HG03378 (cell line): Measurements from ENCODE around the gene TESK1.
"Not testable (repeated sequence)": the region's sequence is repeated elsewhere in the genome, so short reads cannot be mapped to it uniquely, and the experiment has no call there.

Experiments used
- ATAC-seq: cut with Tn5 transposase; IDR thresholded peaks from one replicate; pipeline ENCODE4 v1.9.1; 2021; ENCODE audit warnings: mild to moderate bottlenecking, moderate library complexity; ENCODE audit not compliant: unreplicated experiment

TESK1 gene

DNA sequence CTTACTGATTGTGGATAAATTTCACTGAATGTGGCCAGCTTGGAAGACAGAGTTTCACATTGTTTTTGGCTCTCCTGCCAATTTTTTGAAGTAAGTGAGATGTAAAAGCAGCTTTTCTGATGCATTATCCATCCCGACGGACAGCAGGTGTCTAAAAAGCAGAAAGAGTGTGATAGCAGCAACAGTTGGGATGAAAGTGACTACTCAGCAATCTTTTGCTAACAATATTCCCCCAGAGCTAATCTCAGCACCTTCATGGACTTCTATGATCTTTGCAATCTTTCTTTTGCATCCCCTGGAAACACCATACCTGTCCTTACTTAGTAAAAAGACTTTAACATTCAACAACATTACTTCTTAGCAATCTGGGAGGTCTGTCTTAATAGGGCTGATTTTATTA, 7.8 kb downstream of the TESK1 start:
- ATAC-seq: no peak

DNA sequence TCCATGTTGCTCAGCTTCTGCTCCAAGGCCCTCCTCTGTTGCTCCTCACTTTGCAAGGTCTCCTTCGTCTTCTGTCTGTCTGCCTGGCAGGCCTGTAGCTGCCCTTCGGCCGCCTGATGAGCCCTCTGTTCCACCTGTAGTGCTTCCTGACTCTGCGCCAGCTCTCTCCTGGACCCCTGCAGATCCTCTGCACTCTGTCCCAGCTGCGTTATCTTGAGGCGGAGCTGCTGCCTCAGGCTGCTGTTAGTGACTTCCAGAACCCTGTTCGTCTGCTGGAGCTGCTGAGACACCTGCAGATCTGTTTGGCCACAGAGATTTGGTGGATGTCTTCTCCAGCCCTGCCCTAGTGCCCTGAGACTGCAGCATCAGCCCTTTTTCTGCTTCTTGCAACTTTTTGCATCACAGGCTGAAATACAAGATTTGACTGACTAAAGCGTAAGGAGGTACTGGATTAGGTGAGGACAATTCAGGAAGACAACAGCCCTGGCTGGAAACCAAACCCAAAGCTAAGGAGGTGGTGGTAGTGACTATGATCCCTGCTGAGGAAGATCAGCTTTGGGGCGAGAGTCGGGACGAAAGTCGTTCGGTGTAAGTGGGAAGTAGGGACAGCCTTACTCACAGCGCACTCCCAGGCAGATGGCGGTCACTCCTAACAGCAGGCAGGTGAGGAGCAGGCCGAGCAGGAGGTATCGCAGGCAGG, 11.1 kb downstream of the TESK1 start:
- ATAC-seq: no peak

DNA sequence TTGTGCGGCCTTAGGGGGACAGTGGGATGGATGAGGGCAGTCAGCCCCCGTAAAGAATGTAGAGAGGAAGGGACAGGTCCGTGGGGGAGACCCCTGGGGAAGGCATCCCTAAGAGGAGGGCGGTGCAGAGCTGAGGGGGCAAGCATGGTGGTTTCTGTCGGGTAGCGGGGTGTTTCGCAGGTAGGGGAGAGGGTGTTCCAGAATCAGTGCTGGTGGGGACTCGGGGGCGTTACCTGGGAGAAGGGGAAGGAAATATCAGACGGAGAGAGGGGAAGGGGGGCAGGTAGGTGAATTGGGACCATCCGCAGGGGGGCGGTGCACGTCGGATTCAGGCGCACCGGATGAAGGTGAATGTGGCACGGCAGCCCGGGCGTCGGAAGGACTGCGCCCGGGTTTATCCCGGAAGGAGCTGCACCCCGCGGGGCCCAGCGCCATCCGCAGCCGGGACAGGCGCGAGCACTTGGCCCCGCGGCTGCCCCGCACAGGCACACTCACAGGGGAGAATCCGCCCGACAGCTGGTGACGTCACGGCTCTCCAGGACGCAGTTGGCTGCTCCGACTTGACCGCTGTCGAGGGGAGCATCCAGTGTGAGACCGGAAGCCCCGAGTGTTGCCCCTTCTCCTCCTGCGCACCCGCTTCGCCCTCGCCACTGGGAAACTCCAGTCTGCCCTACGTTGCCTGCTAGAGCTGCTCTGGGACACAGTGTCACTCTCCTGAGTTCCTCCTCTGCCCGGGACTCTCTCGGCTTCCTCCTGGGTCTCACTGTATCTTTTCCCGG, 11.8 kb downstream of the TESK1 start:
- no peak for ATAC-seq

DNA sequence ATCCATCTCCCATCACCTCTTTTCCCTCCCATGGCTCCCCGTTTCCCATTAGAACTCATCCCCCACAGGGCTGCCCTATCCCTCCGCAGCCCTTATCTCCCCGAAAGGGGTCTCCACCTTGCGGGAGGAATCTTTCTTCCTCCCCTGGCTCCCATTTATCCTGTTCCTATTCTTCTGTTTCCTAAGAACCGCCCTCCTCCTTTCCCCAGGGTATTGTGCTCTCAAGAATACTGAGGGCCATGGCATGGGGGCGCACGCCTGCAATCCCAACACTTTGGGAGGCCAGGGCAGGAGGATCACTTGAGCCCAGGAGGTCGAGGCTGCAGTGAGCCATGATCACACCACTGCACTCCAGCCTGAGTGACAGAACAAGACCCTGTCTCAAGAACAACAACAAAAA, 12.5 kb downstream of the TESK1 start:
- no peak for ATAC-seq

DNA sequence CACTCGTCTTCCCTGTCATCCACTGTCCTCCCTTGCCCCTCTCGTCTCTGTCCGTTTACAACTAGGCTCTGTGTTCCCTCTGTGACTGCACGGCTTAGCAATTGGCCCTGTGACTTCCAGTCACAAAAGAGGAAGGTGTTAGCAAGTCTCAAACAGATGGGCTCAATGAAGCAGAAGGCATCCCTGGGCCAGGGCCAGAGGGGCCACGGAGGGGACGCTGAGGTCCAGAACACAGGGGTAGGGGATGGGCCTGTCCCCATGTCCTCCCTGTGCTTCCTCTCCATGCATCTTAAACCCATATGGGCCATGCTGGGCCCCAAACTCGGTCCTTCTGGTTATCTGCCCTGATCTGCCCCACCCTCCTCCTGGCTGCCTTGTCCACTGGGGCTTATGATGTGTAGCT, 13.3 kb downstream of the TESK1 start, which contains the start of gene CD72:
TSS of gene CD72 (minus strand) at position 89 of the 403 bp plus-strand sequence. CDS start 110 bp downstream, outside the sequence.
- no peak for ATAC-seq

DNA sequence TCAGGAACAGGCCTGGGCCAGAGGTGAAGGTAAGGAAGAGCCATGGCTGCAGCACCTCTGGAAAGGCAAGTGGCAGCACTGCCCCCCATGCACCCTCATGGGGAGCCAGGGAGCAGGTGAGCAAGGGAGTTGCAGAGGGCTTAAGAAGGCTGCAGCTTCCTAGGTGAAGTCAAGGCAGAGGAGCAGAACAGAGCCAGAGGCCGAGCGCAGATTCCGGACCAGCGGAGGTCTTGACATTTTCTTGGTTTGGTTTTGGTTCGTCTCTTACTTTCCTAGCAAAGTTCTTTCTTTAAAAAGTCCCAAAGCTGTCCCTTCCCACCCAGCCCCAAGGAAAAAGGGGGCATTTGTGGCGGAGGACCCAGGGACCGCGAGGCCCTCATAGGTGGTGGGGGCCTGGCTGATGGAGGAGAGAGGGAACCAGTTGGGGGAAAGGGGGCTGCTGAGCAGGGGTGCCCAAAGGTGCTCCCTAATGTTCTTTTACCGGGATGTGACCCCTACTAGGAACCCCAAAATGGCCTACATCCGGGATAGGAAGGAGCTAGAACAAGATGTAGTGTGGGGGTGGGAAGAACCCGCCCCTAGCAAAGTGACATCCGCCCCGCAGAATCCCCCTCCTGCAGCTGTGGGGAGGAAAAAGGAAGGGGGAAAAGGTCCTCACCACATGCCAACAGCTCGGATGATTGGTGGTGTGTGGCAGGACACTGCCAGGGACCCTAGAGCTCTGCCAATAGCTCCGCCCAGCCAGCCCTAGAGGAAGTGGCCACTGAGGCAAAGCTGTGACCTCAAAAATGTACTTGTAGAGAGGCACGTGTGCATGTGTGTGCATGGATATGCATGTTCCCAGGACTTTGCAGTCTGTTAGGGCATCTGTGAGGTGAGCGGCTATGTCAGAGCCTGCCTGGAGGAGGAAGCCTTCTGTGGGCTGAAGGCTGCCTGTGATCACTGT, 14.1 kb downstream of the TESK1 start:
- peak; percentile 60 for ATAC-seq

DNA sequence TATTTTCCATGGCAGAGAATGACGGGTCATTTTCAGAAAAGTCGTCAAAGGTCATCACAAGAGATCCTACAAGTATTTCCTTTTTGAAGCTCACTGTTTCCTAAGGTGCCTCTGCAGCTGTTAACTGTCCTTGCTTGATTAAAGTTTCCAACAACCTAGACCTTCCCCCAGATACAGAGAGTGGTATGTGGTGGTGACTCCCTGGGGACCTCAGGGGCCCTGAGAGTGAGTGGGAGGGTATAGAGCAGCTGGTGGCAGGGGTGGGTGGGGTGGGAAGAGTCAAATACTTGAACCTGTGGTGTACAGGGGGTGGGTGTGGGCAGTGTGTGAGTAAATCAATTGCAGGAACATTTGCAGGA, 14.7 kb downstream of the TESK1 start:
- ATAC-seq: peak; percentile 51

DNA sequence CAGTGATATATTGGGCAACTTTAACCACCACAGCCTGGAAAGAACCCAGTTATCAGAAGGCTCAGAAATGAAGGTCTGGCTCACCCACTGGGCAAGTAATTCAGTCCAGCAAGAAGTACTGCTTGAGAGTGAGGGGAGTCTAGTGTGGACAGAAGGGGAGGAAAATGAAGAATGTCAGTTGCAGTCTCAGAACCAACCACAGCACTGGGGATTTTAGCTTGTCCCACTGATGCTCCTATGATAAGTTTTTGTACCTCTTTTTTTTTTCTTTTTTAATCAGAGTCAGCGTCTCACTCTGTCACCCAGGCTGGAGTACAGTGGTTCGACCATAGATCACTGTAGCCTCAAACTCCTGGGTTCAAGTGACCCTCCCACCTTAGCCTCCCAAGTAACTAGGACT, 22.5 kb downstream of the TESK1 start:
- no peak for ATAC-seq

DNA sequence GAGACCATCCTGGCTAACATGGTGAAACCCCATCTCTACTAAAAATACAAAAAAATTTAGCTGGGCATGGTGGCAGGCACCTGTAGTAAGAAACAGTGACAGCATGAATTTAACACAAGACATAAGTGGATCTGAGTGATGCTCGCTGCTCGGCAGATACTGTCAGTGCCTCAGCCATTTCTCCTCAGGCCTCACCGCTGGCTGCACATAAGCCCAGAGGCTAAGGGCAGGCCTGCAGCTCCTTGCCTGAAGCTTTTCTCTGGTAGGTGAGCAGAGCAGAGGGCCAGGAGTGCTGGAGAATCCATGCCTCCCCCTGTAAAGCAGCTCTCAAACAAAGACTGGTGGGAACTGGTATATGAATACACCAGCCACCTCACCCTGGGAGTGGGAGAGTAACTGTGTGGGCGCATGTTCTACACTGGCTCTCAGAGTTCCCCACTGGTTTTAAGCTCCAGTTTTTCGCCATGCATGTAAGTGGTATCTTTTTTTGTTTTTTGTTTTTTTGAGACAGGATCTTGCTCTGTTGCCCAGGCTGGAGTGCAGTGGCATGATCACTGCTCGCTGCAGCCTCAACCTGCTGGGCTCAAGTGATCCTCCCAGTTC, 23.4 kb downstream of the TESK1 start:
- ATAC-seq: no peak

DNA sequence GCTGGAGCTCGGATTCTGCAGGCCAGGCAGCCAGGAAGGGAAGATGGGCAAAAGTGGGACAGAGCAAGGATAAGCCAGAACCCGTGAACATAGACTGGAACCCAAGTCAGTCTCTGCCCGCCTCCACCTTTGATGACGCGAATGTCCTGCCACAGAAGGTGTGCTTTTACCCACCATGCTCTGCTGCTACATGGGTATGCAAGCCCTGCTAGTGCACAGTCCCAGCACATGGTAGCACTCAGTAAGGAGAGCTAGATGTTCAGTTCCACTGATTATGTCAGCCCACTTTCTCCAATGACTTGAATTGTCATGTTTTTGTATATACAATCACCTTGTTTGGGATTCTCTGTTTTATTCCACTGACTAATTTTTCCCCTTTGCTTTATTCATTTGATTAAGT, 24.5 kb downstream of the TESK1 start:
- ATAC-seq: no peak

DNA sequence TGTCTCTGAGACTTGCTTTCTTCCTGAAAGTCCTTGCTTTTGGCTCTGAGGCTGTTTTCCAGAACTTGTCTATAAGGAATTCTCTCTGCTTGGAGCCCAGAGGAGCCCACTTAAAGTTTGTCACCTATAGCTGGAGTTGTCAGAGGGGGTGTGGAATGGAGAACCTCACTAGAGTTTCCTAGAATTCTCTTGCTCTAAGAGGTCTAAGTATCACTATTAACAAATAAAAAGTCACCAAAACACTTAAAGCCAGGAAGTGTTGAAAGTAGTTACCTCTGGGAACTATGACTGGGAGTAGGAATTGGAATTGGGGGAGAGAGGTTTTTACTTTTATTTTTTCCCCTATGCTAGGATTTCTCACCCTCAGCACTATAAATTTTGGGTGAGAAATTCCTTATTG, 30.7 kb downstream of the TESK1 start:
- ATAC-seq: no peak

DNA sequence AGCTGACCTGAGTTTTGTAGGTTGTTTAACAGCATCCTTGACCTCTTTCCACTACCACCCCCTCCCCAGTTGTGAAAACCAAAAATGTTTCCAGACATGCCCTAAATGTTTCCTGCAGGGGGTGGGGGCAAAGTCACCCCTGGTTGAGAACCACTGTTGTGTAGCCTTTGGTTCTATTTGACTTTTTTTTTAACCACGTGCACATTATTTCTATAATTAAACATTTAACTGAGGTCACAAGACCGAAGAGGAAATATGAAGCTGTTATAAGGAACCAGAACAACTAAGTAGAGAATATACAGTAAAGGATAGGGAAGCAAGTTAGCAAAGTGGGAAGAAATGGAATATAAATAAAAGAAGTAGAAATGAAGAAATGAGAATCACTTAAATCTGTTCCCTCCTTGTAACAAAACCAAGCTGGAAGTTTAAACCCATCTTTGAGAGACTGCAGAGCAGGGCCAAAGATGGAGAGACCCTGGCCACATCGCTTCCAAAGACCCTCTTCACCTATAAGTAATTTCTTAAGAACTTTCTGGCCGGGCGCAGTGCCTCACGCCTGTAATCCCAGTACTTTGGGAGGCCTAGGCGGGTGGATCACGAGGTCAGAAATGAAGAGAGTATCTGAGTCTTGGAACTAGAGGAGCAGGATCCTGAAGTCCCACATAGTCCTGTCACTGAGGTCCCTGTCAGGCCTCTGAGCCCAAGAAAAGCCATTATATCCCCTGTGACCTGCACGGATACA, 31.2 kb downstream of the TESK1 start:
- ATAC-seq: no peak

DNA sequence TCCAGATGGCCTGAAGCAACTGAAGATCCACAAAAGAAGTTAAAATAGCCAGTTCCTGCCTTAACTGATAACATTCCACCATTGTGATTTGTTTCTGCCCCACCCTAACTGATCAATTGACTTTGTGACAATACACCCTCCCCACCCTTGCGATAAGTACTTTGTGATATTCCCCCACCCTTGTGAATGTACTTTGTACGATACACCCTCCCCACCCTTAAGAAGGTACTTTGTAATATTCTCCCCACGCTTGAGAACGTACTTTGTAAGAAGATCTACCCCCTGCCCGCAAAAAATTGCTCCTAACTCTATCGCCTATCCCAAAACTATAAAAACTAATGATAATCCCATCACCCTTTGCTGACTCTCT, 31.8 kb downstream of the TESK1 start:
- not testable (repeated sequence) for ATAC-seq

DNA sequence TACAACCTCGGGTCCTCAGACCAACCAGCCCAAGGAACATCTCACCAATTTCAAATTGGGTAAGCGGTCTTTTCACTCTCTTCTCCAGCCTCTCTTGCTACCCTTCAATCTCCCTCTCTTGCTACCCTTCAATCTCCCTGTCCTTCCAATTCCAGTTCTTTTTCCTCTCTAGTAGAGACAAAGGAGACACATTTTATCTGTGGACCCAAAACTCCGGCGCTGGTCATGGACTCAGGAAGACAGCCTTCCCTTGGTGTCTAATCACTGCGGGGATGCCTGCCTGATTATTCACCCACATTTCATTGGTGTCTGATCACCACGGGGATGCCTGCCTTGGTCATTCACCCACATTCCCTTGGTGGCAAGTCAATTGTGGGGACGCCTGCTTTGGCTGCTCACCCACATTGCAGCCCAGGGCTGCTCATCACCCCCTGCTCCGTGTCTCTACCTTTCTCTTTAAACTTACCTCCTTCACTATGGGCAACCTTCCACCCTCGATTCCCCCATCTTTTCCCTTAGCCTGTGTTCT, 32.4 kb downstream of the TESK1 start:
- ATAC-seq: not testable (repeated sequence)

DNA sequence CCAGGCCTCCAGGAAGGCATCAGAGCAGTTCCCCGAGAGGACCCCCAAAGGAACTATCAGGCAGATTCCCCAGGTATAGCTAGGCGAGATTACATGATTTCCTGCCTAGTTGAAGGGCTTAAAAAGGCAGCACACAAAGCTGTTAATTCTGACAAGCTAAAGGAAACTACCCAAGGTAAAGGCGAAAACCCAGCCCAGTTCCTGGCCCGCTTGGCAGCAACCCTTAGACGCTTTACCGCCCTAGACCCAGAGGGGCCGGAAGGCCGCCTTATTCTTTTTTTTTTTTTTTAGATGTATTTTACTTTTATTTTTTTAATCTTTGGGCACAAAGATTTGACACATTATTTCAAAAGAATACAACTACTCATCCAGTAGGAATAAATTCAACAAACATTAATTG, 33.7 kb downstream of the TESK1 start:
- ATAC-seq: not testable (repeated sequence)

DNA sequence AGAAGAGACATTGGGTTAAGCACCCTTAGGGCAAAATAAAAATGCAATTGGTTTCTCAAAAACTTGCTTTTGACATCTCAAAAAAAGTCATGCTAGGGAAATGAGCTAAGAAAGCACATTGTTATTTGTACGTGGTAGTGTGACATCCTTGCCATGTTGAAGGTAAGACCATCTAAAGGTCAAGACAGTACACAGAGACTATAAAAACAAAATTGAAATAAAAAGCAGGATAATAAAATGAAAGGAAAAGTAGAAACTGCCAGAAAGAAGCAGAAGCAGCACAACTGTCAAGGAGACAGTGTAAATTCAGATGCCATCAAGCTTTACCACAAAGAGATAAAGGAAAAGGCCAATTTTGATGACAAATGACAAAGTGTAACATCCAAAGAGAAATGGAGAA, 34.2 kb downstream of the TESK1 start:
- ATAC-seq: not testable (repeated sequence)

DNA sequence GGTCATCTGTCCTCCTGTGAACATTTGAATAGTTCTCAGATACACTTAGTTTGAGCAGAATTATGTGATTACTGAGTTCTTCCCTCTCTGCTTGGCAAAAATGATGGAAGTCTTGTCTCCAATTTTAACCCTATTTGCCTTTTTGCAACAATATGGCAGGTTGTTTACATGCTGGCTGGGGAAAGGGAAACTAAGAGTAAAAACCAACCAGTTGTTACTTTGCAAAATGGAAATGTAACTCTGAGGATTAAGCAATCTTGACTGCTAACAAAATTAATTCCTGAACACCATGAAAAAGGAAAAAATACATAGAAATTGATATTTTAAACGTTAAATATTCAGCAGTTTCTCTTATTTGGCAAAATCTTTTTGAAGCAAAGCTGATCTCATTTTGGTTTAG, 34.6 kb downstream of the TESK1 start:
- no peak for ATAC-seq

DNA sequence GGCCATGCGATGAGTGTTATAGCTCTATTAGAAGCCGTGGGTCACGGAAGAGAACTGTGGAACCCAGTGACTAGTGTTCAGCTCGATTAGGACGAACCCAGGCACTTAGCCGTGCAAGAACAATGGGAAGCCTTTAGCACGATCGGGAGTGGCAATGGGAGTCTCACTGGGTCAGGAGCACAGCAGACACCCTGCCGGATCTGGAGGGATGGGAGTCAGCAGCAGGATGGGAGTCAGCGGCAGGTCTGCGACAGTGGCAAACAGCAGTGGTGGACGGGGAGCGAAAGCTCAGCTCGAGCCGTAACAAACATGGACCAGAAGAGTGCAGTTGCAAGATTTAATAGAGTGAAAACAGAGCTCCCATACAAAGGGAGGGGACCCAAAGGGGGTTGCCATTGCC, 35.4 kb downstream of the TESK1 start:
- ATAC-seq: not testable (repeated sequence)

DNA sequence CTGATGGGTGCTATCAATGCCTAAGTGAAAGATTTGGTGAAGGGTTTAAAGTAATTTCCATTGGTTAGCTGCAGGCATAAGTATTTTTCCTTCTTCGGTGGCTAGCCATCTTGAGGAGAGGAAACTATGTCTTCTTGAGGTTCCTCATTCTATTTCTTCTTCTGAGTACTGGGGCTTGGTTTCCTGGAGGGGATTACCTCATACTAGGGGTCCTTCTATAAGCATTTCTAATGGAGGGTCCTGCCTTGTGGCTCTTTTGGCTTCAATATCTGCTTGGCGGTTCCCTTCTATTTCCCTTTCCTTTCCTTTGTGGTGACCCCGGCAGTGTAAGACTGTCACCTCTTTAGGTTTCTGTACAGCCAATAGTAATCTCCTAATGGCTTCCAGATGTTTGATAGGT, 36.4 kb downstream of the TESK1 start:
- ATAC-seq: not testable (repeated sequence)

DNA sequence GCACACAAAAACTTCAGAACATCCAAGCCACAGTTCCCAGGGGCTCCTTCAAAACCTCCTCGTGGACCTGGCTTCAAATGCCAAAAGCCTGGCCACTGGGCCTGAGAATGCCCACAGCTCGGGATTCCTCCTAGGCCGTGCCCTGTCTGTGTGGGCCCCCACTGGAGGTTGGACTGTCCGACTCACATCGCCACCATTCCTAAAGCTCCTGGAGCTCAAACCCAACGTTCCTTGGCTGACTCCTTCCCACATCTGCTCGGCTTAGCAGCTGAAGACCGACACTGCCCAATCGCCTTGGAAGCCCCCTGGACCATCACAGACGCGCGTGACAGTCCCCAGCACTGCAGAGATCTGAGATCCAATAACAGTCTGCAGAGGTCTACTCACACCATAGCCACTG, 38.0 kb downstream of the TESK1 start:
- no peak for ATAC-seq
